ENCODE data around the gene RELB. TPM values are rescaled to one million over a fixed set of nuclear protein-coding genes. Genes with fewer than 3 reads are reported as not detected.

Gene RELB
- total and polyA plus RNA-seq, 2 of the 4 experiments (the other 2 are of a cell fraction): 5.0 to 17.2 TPM

DNA sequence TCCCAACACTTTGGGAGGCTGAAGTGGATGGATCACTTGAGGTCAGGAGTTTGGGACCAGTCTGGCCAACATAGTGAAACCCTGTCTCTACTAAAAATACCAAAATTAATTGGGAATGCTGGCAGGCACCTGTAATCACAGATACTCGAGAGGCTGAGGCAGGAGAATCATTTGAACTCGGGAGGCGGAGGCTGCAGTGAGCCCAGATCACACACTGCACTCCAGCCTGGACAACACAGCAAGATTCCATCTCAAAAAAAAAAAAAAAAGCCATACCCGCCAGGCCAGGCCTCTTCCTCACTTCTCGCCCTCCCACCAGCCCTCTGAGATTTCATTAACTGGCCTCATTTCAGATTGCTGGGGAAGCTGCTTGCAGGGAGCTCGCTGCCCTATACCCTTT lies 7.7 kb upstream of the RELB start:
- TF ChIP-seq BHLHE40 (IDR thresholded peaks at IDR 0.05; ENCODE audit: low read depth, low read length) (no peak), RCOR1 (IDR thresholded peaks at IDR 0.05; ENCODE audit: insufficient replicate concordance, low read length) (no peak), RFX5 (IDR thresholded peaks at IDR 0.05; ENCODE audit: low read depth, low read length) (no peak), FOS (IDR thresholded peaks at IDR 0.05; ENCODE audit: low read depth, low read length) (no peak), CHD1 (IDR thresholded peaks at IDR 0.05; ENCODE audit: low read depth, low read length) (no peak), NFE2L2 (IDR thresholded peaks at IDR 0.05; ENCODE audit: low read depth, low read length) (no peak), SMC3 (IDR thresholded peaks at IDR 0.05; ENCODE audit: low read depth, low read length) (no peak), MAZ (IDR thresholded peaks at IDR 0.05; ENCODE audit: borderline replicate concordance, low read depth, low read length) (no peak), POLR2A (IDR thresholded peaks at IDR 0.05; ENCODE audit: low read depth, low read length) (no peak), MAFK (IDR thresholded peaks at IDR 0.05; ENCODE audit: low read depth, low read length) (no peak), RAD21 (IDR thresholded peaks at IDR 0.05; ENCODE audit: low read length) (no peak), CEBPB (IDR thresholded peaks at IDR 0.05; ENCODE audit: low read depth, low read length) (no peak)
- TF ChIP-seq, protein P1, sequence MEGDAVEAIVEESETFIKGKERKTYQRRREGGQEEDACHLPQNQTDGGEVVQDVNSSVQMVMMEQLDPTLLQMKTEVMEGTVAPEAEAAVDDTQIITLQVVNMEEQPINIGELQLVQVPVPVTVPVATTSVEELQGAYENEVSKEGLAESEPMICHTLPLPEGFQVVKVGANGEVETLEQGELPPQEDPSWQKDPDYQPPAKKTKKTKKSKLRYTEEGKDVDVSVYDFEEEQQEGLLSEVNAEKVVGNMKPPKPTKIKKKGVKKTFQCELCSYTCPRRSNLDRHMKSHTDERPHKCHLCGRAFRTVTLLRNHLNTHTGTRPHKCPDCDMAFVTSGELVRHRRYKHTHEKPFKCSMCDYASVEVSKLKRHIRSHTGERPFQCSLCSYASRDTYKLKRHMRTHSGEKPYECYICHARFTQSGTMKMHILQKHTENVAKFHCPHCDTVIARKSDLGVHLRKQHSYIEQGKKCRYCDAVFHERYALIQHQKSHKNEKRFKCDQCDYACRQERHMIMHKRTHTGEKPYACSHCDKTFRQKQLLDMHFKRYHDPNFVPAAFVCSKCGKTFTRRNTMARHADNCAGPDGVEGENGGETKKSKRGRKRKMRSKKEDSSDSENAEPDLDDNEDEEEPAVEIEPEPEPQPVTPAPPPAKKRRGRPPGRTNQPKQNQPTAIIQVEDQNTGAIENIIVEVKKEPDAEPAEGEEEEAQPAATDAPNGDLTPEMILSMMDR (conservative IDR thresholded peaks at IDR 0.05; ENCODE audit: low read depth, low read length): no peak
- TF ChIP-seq, protein P2, sequence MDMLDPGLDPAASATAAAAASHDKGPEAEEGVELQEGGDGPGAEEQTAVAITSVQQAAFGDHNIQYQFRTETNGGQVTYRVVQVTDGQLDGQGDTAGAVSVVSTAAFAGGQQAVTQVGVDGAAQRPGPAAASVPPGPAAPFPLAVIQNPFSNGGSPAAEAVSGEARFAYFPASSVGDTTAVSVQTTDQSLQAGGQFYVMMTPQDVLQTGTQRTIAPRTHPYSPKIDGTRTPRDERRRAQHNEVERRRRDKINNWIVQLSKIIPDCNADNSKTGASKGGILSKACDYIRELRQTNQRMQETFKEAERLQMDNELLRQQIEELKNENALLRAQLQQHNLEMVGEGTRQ (IDR thresholded peaks at IDR 0.05; ENCODE audit: low read depth, low read length): no peak
- TF ChIP-seq, protein P3, sequence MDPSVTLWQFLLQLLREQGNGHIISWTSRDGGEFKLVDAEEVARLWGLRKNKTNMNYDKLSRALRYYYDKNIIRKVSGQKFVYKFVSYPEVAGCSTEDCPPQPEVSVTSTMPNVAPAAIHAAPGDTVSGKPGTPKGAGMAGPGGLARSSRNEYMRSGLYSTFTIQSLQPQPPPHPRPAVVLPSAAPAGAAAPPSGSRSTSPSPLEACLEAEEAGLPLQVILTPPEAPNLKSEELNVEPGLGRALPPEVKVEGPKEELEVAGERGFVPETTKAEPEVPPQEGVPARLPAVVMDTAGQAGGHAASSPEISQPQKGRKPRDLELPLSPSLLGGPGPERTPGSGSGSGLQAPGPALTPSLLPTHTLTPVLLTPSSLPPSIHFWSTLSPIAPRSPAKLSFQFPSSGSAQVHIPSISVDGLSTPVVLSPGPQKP (IDR thresholded peaks at IDR 0.05; ENCODE audit: borderline replicate concordance, low read depth, low read length): no peak
- dilution Hi-C loops (cut with HindIII; ENCODE audit: low sequenced_read_pairs, unreplicated experiment) (no loop called here), in situ Hi-C loops (cut with MboI; ENCODE audit: low sequenced_read_pairs) (no loop called here), intact Hi-C loops (cut with micrococcal nuclease) (no loop called here)
- Histone ChIP-seq H3K27ac (ENCODE audit: insufficient read depth, low read length) (no peak overlapping the region), H2AFZ (replicated peaks; ENCODE audit: low read length, poor library complexity) (no peak overlapping the region), H3K23ac (ENCODE audit: low read depth, low read length) (no peak overlapping the region), H3K4me2 (ENCODE audit: low read depth, low read length) (no peak overlapping the region), H3K18ac (ENCODE audit: low read depth, low read length) (no peak overlapping the region), H2BK120ac (ENCODE audit: low read depth, low read length) (no peak overlapping the region), H2BK5ac (ENCODE audit: low read depth, low read length, poor library complexity, severe bottlenecking) (no peak overlapping the region), H4K91ac (ENCODE audit: insufficient read depth, low read depth, low read length) (no peak overlapping the region), H3K56ac (ENCODE audit: extremely low read depth, insufficient read depth, low read length) (no peak overlapping the region), H3K4me1 (ENCODE audit: control insufficient read depth, insufficient read depth, low read length) (no peaks in the 10 kb centered on the region), H3K4me3 (ENCODE audit: insufficient read depth, low read depth, low read length) (no peak overlapping the region), H3K9me3 (ENCODE audit: control insufficient read depth, insufficient read depth, low read length) (no peaks in the 10 kb centered on the region), H3K36me3 (ENCODE audit: control insufficient read depth, insufficient read depth, low read length) (peaks cover 41% of the 10 kb centered on the region), H3K9me1 (ENCODE audit: insufficient read depth, low read length) (peaks cover 5% of the 10 kb centered on the region; the same call in 1 of the 2 replicates), H2AK9ac (replicated peaks; ENCODE audit: low read depth, low read length, poor library complexity) (no peak overlapping the region), H3K14ac (replicated peaks; ENCODE audit: low read depth, low read length) (no peak overlapping the region), H3K27me3 (ENCODE audit: control insufficient read depth, insufficient read depth, low read length) (no peaks in the 10 kb centered on the region), H3K9ac (ENCODE audit: low read depth, low read length) (no peak overlapping the region), H4K8ac (ENCODE audit: low read depth in 2 of 2, low read length in 2 of 2) (no peak overlapping the region), H2AK5ac (ENCODE audit: low read depth, low read length) (no peak overlapping the region), H4K5ac (ENCODE audit: low read depth, low read length) (no peak overlapping the region), H4K20me1 (ENCODE audit: insufficient read depth, low read length) (peaks cover 13% of the 10 kb centered on the region), H3K4ac (ENCODE audit: low read depth, low read length) (no peak overlapping the region), H2BK20ac (ENCODE audit: low read depth, low read length) (no peak overlapping the region), H3K79me1 (ENCODE audit: low read depth in 1 of 2, low read length in 2 of 2) (0 out of 4 replicates have a peak, but pooled peaks cover 0 to 8% of the 10 kb centered on the region in 2 experiments), H2BK15ac (ENCODE audit: low read depth, low read length) (no peak overlapping the region)
- CTCF ChIA-PET: no interaction called here
- no peak for ATAC-seq (ENCODE audit: low read depth)
- BruUV-seq (replicated peaks): no TSS peak
- POLR2A ChIA-PET (ENCODE audit: unreplicated experiment): no interaction called here
- no CpG with 5 or more reads among the region's 6 CpGs for WGBS, 2 experiments (ENCODE audit: extremely low coverage in 2 of 2, insufficient read length in 1 of 2)
- DNase-seq: no peak

All from IMR-90 (cell line).